EH (cell line): ENCODE measurements around the gene ADCK2.
A peak's percentile ranks its signal among the peaks of the same experiment; 100 is the strongest.
"Not testable (repeated sequence)": the region's sequence is repeated elsewhere in the genome, so short reads cannot be mapped to it uniquely, and the experiment has no call there.

Source experiments
- DNase-seq: peaks from one replicate; pipeline ENCODE4 v3.0.0-alpha.2; 2015; ENCODE audit warnings: low read depth

The ADCK2 gene

DNA sequence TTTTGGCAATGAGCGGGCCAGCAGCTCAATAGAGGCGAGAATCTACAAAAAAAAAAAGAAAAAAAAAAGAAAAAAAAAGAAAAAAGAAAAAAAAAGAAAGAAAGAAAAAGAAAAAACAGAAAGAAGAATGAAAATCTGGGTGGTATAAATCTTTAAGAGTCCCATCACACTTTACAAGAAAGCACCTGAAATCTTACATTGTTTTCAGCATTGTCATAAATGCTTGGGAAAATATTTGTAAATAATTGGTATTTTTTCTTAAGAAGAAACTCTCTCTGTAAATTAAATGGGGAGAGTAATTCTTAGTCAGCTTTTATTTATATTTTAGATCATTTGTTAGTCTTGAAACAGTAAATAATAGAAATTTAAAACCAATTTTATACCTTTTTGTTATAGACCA, 62.0 kb downstream of the ADCK2 start:
- DNase-seq = no peak

DNA sequence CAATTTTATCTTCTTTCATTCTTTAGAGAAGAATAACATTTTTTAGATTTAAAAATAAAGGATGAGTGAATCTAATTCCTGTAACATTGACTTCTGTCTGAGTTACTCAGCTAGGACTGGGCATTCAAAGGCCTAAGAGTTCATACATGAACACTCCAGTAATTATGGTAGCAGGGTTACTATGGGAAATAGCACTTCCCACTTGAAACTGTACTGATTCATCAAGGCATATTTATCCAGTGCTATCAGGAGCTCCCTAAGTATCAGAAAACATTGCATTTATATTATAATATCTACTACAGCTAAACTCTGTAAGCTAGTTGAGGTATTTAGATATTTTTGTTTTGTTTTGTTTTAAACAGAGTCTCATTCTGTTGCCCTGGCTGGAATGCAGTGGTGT, 65.5 kb downstream of the ADCK2 start:
- peak; percentile 18 for DNase-seq

DNA sequence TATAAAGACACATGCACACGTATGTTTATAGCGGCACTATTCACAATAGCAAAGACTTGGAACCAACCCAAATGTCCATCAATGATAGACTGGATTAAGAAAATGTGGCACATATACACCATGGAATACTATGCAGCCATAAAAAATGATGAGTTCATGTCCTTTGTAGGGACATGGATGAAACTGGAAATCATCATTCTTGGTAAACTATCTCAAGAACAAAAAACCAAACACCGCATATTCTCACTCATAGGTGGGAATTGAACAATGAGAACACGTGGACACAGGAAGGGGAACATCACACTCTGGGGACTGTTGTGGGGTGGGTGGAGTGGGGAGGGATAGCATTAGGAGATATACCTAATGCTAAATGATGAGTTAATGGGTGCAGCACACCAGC, 70.5 kb downstream of the ADCK2 start:
- DNase-seq = not testable (repeated sequence)

DNA sequence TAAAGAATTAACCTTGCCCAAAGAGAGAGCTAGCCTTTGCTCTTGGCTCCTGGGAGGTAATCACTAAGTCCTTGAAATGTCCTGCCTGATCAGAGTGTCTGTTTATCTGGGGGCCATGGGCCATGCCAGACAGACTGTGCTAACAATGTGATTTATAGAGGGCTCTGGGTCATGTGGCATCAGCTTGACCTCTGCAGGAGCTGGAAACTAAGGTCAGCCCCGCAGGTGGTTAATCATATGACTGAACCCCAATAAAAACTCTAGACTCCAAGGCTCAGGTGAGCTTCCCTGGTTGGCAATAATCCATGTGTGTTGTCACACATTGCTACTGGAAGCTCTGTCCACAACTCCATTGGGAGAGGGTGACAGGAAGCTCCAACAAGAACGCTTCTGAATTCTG, 71.3 kb downstream of the ADCK2 start:
- no peak for DNase-seq
